TTC549 (cell line): ENCODE data around the gene GTF2E1.
"Not testable (repeated sequence)": the region's sequence is repeated elsewhere in the genome, so short reads cannot be mapped to it uniquely, and the experiment has no call there.

Experiments
- FAIRE-seq: peaks from 2 replicates; lab custom pipeline; 2012; peaks lifted over from hg19 to GRCh38; lab: Jason Lieb, UNC

The GTF2E1 gene

DNA sequence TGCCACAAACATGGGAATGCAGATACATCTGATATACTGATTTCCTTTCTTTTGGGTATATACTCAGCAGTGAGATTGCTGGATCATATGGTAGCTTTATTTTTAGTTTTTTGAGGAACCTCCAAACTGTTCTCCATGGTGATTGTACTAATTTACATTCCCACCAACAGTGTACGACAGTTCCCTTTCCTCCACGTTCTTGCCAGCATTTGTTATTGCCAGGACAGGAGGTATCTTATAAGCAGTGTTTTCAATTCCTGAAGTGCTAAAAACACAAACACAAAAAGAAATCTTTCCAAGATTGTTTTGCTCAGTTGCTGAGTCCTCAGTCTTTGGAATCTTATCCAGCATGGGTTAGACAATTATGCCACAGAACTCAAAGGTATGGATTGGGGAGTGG is 13.5 kb downstream of the GTF2E1 start:
- no peak for FAIRE-seq

DNA sequence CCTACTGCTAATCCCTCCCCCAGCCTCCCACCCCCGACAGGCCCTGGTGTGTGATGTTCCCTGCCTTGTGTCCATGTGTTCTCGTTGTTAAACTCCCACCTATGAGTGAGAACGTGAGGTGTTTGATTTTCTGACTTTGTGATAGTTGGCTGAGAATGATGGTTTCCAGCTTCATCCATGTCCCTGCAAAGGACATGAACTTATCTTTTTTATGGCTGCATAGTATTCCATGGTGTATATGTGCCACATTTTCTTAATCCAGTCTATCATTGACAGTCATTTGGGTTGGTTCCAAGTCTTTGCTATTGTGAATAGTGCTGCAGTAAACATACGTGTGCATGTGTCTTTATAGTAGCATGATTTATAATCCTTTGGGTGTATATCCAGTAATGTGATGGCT is 16.0 kb downstream of the GTF2E1 start:
- not testable (repeated sequence) for FAIRE-seq

DNA sequence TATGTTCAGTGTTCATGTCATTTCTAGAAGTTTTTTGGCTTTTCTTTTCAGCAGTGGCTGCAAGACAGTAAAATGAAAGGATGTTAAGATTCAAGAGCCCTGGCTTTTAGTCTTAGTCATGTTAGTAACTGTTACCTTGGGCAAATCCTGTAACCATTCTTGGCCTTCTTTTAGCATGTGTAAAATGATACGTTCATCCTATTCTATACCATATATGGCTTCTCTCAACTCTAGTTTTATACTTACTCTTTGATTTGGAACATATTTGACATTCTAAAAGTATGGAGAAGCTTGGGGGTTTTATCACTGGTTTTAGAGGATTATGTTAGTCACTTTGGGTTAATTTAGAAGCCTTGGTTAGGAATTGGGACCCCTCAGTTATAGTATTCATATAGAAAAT is 20.1 kb downstream of the GTF2E1 start:
- FAIRE-seq = no peak

DNA sequence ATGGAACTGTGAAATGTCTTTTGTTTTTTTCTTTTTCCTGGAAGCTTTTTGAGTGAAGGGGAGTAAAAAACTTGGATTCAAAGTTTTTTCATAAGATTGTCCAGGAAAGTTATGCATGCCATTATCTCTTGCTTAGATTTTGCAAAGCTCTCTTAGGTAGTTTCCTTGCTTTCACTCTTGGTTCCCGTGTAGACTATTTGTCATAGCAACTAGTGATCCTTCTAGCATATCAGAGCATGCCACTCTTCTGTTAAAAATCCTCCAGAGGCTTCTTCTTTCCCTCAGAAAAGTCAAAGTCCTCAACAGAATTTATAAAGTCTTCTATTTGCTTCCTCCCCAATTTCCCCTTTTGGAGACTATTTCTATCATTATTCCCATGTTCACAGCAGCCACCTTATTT is 21.1 kb downstream of the GTF2E1 start:
- no peak for FAIRE-seq

DNA sequence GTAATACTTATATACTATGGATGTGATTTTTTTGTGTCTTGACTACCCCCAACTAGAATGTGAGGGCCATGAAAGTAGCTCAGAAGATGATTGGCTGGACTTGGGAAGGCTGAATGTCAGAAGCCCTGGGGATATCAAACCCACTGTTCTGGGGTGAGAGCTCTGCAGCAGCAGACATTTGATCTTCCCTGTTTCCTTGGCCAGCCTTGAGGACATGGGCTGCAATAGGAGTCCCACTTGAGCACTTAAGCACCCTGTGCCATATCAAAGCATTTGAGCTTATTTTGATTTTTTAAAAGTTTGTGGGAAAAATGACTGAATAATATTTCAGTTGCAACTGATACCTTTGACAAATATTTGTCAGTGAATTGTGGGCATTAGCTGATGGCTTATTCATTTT is 21.7 kb downstream of the GTF2E1 start:
- no peak for FAIRE-seq

DNA sequence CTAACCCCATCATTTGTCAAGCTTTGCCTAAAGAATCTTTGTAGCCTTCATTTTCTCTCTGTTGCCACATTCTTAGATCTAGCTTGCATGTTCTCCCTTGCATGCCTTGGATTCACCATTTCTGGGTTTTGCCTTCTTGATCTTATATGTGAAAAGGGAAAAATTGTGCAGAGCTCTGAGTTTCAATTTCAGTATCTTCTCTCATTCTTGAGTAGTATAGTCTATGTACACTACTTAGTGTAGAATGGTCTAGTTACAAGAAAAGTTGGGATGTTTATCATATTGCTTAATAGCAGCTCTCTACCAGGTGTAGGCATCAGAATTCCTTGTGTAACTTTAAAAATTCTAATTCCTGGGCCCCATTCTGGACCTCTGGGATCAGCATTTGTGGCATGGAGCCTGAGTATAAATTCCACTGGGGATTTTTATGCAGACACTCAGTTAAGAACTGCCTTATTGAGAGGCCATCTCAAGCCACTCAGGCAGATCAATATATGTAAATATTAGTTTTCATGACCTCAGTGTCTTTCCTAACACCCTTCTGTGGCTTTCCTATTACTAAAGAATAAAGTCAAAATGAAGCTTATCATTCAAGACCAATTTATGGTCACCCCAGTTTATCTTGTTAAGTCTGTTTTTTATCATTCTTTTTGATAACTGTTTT is 23.4 kb downstream of the GTF2E1 start:
- FAIRE-seq = no peak

DNA sequence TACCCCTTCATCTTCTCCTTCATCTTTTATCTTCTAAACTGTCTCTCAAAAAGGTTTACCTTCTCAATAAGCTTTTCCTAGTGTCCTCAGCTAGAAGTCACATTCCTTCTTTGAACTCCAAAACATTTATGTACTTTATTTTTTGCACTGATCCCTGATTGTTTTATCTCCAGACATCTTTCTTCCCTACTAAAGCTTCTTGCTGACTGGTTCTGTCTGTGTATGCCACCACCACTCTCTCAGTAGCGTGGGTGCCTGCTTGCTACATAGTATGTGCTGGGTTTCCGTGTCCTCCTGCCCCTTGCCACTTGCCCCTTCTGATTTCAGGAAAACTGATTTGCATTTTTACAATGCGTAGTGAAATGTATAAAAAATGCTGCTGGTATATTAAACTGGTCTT is 24.0 kb downstream of the GTF2E1 start:
- no peak for FAIRE-seq

DNA sequence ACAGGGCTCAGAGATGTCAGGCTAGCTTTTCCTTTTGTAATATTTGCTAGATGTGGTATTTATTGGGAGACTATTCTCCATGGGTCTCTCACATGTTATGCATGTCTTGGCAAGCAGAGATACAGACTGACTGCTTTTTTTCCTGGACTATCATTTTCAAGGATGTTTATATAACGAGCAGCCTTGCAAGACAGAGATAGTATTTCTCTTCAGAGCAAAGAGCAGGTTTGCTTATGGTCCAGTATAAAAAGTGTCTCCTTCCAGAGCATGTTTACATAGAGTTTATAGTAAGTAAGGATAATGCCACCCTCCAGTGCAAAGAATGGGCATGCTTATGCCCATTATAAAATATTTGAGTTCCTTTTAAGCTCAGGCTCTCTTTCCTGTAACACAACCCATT is 24.6 kb downstream of the GTF2E1 start:
- FAIRE-seq = no peak

DNA sequence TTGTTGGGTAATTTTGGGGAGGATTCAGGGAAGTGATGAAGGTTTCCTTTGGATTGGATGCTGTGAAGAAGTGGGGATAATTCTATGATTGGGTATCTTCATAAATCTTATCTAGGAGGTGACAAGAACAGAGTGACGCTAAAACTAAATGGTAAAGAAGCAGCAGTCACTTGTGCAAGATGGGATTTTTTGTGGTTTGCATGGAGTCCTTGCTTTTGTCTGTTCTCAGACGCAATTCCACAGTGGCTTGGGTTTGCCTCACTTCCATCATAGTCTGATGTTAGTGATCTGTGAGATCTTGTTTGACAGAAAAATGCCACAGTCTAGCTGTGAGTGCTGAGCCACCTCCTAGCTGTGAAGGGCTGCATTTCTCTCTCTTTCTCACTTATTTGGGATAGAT is 26.9 kb downstream of the GTF2E1 start:
- FAIRE-seq = no peak

DNA sequence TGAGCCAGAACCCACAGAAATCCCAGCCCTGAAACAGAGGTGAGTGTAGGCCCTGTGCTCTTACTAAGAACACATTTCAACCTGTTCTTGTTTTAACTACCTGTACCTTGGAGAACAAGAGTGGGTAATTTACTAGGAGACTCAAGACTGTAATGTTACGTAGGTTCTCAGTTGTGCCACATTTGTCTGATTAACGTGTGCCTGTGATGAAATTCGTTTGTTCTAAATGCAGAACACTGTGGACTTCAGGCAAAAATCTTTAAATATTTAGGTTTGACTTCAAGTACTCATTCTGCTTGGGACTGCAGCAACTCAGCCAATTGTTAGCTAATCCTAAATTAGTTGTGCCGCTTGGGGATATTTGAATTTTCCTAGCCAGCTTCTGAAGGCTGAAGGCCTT is 28.3 kb downstream of the GTF2E1 start:
- no peak for FAIRE-seq

DNA sequence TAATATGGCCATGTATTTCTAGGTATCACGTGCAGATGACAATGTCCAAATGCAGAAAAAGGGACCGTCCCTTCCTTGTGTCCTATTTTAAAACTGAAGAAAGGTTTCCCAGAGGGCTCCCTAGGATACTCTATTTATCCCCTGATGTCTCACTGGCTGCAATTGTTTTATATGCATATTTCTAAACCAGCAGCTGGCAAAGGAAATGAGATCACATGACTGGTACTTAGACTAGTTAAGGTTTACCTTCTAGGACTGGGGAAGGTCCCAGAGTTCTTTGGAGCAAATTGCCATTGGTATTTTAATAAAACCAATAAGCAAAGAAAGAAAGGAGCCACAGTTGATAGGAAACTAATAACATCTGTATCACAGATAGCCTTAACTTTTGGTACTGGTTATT is 29.5 kb downstream of the GTF2E1 start:
- no peak for FAIRE-seq

DNA sequence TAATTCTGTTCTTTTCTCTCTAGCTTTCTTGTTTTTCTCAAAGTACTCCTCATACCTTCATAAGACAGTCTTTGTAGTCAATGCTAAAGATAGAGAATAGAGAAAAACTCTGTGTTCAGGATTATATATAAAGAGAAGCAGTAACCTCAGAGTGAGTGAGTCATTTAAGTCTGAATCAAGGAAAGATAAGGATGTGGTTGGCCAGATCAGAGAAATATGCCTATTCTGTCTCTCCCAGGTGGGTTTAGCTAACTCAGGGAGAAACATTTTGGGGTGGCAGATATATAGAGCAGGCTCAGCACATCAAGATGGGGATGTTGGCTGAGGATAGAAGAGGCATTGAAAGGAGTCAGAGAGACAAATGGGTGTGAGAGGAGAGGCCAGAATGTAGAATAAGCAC is 31.4 kb downstream of the GTF2E1 start:
- no peak for FAIRE-seq

DNA sequence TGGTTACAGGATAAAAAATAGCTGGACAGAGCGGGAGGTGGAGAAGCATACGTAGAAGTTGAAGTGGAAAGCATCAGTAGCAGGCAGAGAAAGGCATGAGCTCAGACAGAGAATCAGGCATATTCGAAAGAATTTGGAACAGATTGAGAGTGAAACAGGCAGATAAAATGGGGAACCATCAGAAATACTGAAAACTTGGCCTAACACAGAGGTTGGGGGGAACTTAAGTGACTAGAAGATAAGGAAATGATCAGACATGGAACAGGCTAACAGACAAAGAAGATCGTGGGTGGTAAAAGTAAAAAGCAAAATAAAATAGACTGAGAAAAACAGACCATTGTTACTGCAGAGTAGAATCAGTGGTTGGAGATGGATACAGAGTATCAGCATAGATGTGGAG is 32.9 kb downstream of the GTF2E1 start:
- no peak for FAIRE-seq

DNA sequence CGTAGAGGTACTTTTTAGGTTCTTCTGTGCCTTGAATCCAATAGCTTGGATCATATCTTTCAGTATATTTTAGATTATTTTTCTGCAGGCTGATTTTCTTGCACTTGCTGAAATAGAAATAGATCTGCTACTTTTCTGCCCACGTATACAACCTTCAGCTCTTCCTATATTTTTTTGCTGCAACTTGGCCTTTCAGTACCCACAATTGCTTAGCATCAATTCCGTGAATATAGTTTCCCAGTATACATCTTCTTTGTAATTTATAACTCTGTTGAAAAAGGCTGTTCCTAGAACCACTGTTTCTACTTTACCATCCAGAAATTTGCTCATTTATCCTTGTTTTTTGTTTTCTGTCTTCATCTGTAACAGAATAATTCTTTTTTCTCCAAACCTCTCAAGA is 36.2 kb downstream of the GTF2E1 start:
- no peak for FAIRE-seq

DNA sequence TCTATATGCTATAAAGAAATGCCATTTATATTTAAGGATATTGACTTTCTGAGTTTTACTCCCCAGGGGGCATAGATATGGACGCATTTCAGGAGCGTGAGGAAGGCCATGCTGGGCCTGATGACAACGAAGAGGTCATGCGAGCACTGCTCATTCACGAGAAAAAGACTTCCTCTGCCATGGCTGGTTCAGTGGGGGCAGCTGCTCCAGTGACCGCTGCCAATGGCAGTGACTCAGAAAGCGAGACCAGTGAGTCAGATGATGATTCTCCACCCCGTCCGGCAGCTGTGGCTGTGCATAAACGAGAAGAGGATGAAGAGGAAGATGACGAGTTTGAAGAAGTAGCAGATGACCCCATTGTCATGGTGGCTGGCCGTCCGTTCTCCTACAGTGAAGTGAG is 38.4 kb downstream of the GTF2E1 start:
- no peak for FAIRE-seq

DNA sequence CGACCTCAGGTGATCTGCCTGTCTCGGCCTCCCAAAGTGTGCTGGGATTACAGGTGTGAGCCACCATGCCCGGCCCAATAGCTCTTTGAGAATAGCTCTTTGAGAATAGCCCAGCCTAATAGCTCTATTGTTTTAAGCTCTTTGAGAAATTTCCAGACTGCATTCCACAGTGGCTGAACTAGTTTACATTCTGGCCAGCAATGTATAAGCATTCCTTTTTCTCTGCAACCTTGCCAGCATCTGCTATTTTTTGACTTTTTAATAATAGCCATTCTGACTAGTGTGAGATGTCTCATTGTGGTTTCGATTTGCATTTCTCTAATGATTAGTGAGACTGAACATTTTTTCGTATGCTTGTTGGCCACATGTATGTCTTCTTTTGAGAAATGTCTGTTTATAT is 43.3 kb downstream of the GTF2E1 start:
- FAIRE-seq = not testable (repeated sequence)

DNA sequence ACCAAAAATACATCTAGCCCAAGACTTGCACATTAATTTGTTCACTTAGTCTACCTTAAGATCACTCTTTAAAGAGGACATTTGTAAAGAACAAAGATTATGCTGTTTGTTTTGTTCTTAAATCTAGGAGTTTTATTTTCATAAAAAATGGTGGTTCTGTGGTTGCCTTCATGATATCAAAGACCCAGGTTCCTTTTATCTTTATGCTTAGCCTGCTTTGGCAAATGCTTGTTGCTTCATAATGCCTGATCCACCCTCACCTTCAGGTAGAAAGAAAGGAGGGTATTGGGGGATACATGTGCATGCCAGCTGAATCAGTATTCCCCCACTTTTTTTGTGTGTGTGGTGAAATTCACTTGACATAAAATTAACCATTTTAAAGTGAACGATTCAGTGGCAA is 48.5 kb downstream of the GTF2E1 start:
- FAIRE-seq = no peak

DNA sequence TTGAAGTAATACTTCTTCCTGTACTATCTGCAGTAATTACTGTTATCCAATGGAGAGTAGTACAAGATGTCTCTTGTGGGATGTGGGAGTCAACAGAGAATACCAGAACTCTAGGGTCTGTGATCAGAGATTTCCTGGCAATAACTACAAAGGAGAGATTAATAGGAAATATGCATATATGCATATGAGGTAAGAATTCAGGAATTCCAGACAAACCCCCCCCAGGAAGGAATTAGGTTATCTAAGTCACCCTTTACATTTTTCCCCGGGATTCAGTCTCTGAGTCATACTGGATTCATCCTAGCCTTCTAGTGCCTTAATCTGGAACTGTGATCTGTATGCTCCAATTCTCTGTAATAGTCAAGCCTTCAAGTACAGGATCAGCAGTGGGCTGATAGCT is 49.4 kb downstream of the GTF2E1 start:
- FAIRE-seq = no peak

DNA sequence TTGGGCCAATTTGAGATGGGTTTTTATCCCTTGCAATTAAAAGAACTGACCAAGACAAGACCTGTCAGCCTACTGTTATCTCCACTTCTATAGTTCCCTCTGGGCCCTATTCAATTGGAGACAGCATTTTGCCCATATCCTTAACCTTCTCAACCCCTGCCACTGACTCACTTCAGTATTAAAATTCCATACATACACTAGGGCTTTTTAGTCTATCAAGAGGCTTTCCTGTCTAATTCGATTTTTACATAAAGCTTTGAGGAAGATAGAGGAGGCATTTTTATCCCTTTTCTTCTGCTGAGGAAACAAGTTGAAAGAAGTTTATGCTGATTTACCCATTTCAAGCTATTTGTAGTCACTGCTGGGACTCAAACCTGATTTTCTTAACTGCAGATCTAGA is 51.1 kb downstream of the GTF2E1 start:
- no peak for FAIRE-seq

DNA sequence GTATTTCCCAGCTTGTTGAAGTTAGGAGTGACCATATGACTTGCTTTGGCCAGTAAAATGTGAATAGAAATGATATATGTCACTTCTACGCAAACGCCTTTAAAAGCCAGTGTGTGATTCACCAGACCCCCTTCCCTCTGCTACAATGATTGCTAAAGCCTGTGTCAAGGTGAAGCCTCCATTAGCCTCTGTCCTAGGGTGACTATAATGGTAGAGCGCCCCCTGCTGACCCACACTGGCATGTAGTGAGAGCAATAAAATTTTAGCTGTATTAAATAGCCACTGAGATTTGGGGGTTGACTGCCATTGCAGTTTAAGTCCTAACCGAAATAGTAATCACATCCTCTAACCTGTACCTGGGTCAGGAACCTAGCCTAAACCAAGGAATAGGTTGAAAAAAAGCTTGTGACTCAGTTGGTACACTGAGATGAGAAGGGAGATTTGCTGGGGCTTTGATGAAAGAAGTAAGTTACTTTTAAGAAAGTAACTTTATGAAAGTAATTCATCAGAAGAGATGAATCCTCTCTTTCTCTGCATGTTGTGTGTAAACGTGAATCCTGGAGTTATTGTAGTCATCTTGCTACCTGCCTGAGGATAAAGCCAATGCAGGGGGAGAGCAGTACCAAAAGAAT is 52.6 kb downstream of the GTF2E1 start:
- FAIRE-seq = no peak

DNA sequence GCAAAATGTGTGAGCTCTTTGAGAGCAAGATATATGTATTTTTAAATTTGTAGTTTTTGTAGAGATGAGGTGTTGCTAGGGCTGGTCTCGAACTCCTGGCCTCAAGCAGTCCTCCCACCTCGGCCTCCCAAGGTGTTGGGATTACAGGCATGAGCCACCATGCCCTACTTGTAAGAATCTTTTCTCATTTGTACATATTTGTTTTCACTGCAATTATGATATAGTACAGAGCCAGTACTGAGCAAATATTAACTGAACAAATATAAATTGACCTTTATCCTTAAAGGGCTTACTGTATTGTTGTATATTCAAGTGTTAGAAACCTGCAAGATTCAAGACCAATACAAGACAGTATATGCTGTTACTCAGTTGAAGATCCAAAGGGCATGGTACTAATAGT is 53.4 kb downstream of the GTF2E1 start:
- no peak for FAIRE-seq

DNA sequence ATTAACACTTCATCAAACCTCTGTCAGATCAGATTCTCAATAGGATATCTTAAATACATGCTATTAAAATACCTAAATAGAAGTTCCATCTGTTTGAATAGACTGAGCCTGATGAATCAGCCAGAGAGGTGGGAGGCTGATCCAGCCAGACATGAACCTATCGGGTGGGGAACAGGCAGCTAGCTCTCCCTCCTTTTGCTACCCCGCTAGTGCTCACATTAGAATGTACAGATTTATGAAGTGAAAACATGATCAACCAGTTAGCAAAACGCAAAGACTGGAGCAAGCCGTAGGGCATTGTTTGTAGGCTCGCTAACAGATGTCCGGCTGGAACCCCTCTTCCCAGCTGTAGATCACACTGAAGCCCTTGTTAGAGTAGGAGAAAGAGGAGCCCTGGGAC is 54.4 kb downstream of the GTF2E1 start:
- no peak for FAIRE-seq

DNA sequence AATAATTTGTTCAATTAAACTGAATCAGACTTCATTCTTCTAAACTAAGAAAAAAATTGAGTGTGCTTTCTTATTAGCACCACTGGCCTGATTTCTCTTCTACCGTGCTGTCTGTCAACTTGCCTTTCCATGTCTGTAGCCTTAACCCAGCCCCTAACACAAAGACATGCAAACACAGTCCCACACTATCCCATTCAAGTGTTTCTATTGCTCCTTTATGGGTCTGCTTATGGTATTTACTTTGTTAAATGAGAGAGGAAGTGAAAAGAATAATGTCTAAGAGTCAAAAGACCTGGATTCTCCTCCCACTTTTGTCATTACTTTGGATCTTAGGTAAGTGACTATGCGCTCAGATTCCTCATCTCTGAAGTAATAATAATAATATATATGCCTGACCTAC is 55.3 kb downstream of the GTF2E1 start:
- no peak for FAIRE-seq

DNA sequence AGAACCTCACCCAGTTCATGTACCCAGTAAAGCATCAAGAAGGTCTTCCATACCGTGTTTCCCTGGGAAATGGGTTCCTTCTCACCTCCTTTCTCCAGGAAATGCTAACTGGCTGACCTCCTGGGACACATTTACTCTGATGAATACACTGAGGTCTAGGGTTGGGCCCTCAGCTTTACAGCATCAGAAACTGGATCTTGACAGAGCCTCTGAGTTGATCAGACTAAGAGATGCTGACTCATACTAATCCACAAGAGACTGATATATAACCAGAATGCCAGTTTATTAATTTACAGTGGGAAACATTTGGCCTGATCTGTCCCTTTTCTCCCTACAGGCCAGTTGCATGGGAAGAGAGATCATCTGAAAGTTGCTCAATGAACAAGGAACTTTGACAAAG is 55.8 kb downstream of the GTF2E1 start:
- FAIRE-seq = no peak

DNA sequence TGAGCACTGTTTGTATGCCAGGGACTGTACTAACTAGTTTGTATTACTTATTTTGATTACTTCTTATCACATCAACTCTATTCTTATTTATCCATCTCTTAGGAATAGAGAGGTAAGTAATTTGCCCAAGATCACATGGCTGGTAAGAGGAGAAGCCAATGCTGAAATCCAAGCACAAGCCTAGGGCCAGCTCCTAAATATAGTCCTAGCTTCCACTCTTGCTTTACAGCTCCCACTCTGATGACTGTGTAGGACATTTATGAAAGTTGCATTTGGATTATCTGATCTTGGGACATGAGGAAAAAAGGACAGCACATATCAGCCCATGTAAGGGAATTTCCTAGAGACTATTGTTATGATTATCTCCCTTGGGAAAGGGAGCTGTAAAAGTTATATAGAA is 58.1 kb downstream of the GTF2E1 start:
- no peak for FAIRE-seq
